ENCODE measurements around the gene CBFA2T3.

Gene CBFA2T3

DNA sequence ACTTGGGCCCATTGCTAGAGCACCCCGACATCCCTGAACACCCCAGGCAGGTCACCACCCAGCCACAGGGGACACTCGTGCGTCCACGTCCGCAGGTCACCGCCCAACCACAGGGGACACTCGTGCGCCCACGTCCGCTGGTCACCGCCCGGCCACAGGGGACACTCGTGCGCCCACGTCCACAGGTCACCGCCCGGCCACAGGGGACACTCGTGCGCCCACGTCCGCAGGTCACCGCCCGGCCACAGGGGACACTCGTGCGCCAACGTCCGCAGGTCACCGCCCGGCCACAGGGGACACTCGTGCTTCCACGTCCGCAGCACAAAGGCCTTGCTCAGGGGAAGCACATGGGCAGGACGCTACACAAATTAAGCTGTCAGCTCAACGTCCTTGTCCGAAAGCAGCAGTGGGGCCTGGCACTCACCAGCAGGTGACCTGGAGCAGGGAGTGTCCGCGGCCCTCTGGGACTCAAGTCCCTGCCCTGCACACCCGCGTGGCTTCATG, 137.9 kb downstream of the CBFA2T3 start:
- no peak for DNase-seq (ENCODE audit: low read depth)

DNA sequence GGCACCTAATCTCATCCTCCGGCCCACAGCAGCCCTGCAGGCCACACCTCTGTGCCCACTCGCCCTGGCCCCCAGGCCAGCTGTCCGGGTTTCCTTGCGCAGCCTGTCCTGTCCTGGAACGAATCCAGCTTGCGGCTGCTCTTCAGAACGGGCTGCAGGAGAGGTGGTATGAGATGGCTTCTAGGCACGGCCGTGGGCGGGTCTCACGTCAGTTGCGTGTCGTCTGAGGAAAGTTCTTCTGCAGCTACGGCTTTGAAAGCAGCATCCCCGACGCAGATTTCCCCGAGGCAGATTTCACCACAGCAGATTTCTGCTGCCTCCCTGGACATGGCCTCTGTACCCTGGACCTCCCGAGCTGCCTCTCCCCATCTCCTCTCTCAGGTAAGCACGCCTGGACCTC, 138.4 kb downstream of the CBFA2T3 start:
- no peak for DNase-seq (ENCODE audit: low read depth)

DNA sequence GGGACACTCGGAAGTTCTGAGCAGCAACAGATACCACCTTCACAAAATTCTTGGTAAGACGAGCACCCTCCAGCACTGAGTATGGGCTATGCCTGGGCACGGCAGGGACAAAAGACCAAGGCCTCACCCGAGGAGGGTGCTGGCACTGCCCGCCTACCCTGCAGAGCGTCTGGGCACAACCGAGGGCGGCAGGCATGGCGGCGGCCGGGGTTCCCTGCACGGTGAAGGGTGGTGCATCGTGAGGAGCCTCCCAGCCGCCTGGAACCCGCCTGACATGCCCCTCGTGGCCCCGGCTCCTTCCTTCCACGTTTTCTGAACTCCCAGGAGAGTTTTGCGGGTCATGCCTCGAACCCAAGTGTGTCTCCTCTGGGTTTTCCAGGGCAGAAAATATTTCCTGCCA, 139.2 kb downstream of the CBFA2T3 start:
- no peak for DNase-seq (ENCODE audit: low read depth)

DNA sequence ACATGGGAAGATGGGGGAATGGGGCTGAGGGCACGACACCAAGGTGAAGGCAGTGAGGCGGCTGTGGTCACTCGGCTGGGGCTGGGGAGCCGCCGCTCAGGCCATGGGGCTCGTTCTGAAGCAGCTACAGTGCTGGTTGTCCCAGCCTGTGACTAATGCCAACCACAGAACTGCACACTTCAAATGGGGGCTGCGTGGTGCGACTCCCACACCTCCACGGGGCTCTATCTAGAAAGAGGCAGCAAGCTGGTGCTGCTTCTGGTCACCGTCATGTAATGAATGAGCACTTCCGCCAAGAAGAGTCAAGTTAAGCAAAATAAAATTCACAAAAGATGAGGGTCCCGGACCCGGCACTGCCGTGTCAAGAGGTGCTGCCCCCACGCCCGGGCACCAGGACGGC, 140.2 kb downstream of the CBFA2T3 start:
- DNase-seq (ENCODE audit: low read depth), result no peak

DNA sequence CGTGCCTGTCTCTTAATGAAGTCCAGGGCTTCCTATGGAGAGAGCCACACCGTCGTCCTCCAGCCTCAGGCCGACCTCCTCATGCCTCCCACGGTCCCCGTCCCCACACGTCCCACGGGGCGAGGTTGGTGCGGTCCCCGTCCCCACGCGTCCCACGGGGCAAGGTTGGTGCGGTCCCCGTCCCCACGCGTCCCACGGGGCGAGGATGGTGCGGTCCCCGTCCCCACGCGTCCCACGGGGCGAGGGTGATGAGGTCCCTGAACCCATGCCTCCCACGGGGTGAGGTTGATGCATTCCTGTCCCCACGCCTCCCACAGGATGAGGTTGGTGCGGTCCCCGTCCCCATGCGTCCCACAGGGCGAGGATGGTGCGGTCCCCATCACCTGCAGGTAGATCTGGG, 141.2 kb downstream of the CBFA2T3 start:
- DNase-seq (ENCODE audit: low read depth), result no peak

DNA sequence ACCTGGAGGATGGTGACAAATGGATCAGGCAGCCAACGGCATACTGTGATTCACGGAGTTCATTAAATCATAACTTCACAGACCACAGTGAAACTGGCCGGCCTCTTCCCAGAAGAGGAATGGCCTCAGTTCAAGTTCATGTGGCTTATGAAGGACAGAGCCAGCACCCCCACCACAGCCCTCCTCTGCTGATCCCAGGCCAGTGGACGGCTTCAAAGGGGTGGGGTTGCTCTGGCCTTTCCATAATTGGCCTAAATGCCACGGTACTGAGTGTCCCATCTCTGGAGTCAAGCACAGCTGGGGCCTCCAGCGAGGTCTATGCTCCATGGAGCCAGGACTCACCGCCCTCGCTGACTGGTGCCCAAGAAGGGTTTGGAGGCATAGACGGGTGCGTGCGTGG, 141.6 kb downstream of the CBFA2T3 start:
- no peak for DNase-seq (ENCODE audit: low read depth)

DNA sequence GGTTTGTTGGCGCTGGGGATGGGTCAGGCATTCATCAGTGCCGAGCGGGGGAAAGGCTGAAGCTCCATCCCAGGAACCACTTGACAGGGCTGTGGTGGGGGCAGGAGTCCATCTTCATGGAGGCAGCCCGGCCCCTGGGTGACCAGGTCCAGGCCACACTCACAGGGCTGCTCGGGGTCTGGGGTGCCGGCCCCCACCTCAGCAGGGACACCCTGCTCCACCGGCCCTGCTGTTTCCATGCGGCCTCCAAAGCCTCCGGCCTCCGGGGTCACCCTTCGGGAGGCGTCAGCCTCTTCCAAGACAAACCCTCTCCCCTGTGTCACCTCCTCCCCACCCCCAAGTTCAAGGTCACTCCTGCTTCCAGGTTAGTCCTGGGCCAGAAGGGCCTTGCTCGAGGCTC, 142.3 kb downstream of the CBFA2T3 start:
- no peak for DNase-seq (ENCODE audit: low read depth)

DNA sequence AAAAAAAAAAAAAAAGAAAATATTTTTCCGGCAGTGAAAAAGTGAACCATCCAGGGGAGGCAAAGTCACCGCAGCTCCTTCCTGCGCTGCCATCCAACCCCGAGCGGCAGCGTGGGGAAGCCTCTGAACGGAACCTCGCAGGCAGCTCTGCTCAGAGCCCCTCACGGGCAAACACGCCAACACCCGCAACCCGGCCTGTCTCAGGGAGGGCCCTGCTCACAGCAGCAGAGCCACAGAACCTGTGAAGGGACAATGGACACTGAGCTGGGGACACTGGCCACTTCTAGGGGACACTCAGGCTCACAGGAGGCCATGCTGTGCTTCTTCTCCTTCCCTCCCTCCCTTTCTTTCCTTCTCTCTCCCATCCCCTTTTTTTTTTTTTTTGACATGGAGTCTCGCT, 143.9 kb downstream of the CBFA2T3 start:
- no peak for DNase-seq (ENCODE audit: low read depth)

DNA sequence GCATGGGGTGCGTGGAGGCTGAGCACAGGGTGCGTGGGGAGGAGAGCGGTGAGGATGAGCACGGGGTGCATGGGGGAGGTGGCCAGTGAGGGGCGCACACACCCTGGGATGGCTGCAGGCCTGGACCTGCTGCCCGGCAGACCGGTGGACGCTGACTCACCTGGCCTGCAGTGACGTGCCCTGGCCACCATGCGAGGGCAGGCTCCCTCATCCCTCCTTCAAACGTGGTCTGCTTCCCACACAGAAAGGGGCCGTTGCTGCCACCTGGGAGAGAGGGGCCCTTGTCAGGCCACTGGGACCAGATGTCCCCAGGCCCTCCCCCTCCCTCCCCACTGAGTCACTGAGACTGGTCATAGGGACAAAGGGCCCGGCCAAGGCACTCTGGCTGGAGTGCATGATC, 145.2 kb downstream of the CBFA2T3 start:
- DNase-seq (ENCODE audit: low read depth), result no peak

DNA sequence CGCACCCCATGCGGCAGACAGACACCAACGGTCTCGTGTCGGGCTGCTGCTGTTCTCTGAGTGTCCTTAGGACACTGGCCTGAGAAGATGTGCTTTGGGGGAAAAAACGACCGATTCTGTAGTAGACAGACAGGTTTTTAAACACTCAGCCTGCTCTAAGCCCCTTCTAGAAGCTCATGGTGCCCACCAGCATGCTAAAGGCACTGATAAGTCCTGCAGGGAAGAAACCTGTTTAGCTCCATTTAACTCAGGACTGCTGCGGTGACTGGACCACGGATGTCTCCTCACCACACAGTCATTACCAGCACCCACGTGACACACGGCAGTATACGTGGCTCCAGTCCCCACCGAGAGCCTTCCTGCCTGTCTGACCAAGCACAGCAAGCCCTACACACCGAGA, 146.2 kb downstream of the CBFA2T3 start:
- no peak for DNase-seq (ENCODE audit: low read depth)

DNA sequence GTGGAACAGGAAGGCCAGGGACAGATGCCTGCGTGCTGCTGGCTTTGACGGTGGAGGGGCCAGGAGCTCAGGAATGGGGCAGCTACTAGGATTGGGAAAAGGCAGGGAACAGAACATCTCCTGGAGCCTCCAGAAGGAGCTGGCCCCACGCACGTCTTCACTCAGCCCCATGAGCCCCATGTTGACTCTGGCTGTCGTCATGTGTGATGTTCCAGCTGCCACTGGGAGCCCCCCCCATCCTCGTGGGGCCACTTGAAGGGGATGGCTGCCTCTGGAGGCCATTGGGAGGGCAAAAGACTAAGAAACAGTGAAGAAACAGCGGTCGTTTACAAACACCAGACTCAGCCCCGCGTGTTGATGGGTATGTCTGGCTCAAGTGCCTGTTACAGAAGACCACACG, 146.7 kb downstream of the CBFA2T3 start:
- peak; percentile 15 for DNase-seq (ENCODE audit: low read depth)

DNA sequence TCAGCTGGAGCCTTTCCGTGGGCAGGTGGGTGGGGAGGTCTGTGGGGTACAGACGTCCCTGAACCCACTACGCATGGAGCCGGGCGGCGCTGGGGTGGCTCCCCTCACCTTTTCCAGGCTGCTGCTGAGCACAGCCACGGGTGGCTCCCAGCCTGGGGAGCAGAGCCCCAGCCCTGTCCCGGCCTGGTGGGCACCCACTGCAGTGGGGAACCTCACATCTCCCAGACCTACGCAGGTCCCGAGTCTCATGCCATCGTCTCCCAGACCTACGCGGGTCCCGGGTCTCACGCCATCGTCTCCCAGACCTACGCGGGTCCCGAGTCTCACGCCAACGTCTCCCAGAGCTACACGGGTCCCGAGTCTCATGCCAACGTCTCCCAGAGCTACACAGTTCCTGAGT, 148.3 kb downstream of the CBFA2T3 start:
- DNase-seq (ENCODE audit: low read depth), result no peak

DNA sequence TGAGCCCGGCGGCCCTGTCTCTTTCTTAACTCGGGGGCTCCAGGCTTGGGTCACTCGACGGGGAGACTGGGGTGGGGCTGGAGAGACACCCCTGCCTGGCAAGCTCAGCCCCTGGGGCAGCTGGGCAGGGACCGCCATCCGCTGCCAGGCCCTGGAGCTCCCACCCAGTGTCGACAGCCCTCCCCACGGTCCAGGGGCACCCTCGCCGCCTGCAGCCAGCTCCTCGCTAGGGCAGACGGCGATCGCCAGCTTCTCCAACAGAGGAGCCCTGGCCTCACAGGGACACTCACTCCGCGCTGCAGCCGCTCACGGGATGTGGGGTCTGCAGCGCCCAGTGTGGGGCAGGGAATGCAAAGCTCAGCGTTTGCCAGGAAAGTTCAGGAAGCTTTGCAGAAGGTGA, 149.3 kb downstream of the CBFA2T3 start:
- DNase-seq (ENCODE audit: low read depth), result no peak

DNA sequence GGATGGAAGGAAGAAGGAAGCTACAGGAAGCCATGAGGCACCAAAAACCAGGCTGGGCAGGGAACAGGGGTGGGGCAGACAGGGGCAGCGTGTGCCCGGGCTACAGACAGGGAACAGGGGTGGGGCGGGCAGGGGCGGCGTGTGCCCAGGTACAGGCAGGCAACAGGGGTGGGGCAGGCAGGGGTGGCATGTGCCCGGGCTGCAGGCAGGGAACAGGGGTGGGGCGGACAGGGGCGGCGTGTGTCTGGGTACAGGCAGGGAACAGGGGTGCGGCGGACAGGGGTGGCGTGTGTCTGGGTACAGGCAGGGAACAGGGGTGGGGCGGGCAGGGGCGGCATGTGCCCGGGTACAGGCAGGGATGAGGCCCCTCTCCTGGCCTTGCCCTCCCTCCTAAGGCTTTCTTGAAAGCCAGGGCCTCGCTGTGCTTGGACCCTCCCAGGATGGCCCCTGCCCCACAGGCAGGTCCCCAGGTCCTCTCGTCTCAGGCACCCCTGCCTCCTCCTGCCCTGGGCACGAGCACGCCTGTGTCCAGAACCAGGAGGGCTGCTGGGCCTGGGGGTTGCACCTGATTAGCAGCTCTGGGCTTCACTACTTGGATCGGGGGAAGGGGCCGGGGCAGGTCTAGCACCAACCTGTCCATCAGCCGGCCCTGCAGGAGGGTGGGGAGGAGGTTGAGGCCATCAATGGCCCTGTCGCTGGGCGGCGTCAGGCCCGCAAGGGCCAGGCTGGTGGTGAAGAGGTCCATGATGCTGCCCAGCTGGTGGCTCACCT, 150.8 kb downstream of the CBFA2T3 start:
- no peak for DNase-seq (ENCODE audit: low read depth)

DNA sequence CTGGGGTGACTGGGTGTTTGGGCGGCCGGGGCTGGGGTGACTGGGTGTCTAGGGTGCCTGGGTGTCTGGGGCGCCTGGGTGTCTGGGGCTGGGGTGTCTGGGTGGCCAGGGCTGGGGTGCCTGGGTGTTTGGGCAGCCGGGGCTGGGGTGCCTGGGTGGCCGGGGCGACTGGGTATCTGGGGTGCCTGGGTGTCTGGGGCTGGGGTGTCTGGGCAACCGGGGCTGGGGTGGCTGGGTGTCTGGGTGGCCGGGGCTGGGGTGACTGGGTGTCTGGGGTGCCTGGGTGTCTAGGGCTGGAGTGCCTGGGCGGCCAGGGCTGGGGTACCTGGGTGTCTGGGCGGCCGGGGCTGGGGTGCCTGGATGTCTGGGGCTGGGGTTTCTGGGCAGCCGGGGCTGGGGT, 151.9 kb downstream of the CBFA2T3 start:
- no peak for DNase-seq (ENCODE audit: low read depth)
